A549 (cell line): Measurements from ENCODE around the gene ITGA5. TPM values are rescaled to one million over a fixed set of nuclear protein-coding genes. Genes with fewer than 3 reads are reported as not detected.
A peak's percentile ranks its signal among the peaks of the same experiment; 100 is the strongest.

Source experiments
- ATAC-seq, 2 experiments: fragments of 200-7000 bp in 1 of 2; fragments of >200 bp in 1 of 2; cut with Nextera tagmentation in 1 of 2; cut with Tn5 transposase in 1 of 2; 3 replicates each; pipeline versions ENCODE4 v1.8.0 to v1.9.1; 2018 to 2020; ENCODE audit warnings: mild to moderate bottlenecking in 1 of 2, moderate library complexity in 1 of 2
- CTCF ChIA-PET: fragments of 300-600 bp; sonication (Branson Sonifier 250); formaldehyde crosslinking; extraction: SDS; loops from one replicate; lab custom pipeline; 2021; ENCODE audit warnings: antibody characterized with exemption, inconsistent platforms; lab: Yijun Ruan, JAX
- POLR2A ChIA-PET: fragments of 350-600 bp; formaldehyde crosslinking; extraction: SDS; loops from one replicate; lab custom pipeline; 2021; ENCODE audit warnings: antibody characterized with exemption, inconsistent platforms; lab: Yijun Ruan, JAX
- DNase-seq, 2 experiments: peaks; one replicate each; pipeline versions ENCODE4 v3.0.0 to v3.0.0-alpha.2; 2011 to 2016; ENCODE audit warnings: low read depth in 1 of 2, low spot score in 1 of 2
- FAIRE-seq: peaks from 2 replicates; lab custom pipeline; 2011; peaks lifted over from hg19 to GRCh38; lab: Jason Lieb, UNC
- H3K27ac ChIP-seq, 2 experiments: fragments of >200 bp; sonication (Bioruptor Twin); formaldehyde crosslinking; 3 replicates each; pipeline ENCODE4 v1.5.1; 2016 to 2017
- H3K4me1 ChIP-seq: fragments of >200 bp; sonication (Bioruptor Twin); formaldehyde crosslinking; 3 replicates; pipeline ENCODE4 v1.6.1; 2016
- H3K4me2 ChIP-seq: fragments of >200 bp; sonication (Bioruptor Twin); formaldehyde crosslinking; 3 replicates; pipeline ENCODE4 v1.6.1; 2016
- H3K4me3 ChIP-seq: fragments of >200 bp; sonication (Bioruptor Twin); formaldehyde crosslinking; 3 replicates; pipeline ENCODE4 v1.5.1; 2016
- H3K9me3 ChIP-seq: fragments of >200 bp; sonication (Bioruptor Twin); formaldehyde crosslinking; 3 replicates; pipeline ENCODE4 v1.6.1; 2016
- ESRRA ChIP-seq: fragments of 150-350 bp; IDR thresholded peaks from 2 replicates; pipeline ENCODE4 v1.6.1; 2014; ENCODE audit warnings: mild to moderate bottlenecking, low read length, borderline replicate concordance
- FOSB ChIP-seq: fragments of 250-450 bp; sonication (Bioruptor Pico); IDR thresholded peaks from 2 replicates; pipeline ENCODE4 v1.5.0; 2020; ENCODE audit warnings: mild to moderate bottlenecking, moderate library complexity
- HOXA7 ChIP-seq: fragments of 250-450 bp; sonication (Bioruptor Pico); IDR thresholded peaks from 2 replicates; pipeline ENCODE4 v1.5.0; 2020; ENCODE audit warnings: mild to moderate bottlenecking, moderate library complexity
- JUN ChIP-seq, 2 experiments: fragments of >200 bp; sonication (Bioruptor Twin); formaldehyde crosslinking; IDR thresholded peaks; 2 replicates in 1 of 2; 3 replicates in 1 of 2; pipeline ENCODE4 v1.6.1; 2016 to 2017
- KDM5A ChIP-seq: fragments of 200-600 bp; sonication (generic); IDR thresholded peaks from 2 replicates; pipeline ENCODE4 v1.6.1; 2016; ENCODE audit warnings: antibody characterized with exemption, mild to moderate bottlenecking
- MAZ ChIP-seq: fragments of 150-350 bp; IDR thresholded peaks from 2 replicates; pipeline ENCODE4 v1.6.1; 2014; ENCODE audit warnings: antibody characterized with exemption, low read depth, low read length, borderline replicate concordance
- NR3C1 ChIP-seq: fragments of >200 bp; sonication (Bioruptor Twin); formaldehyde crosslinking; IDR thresholded peaks from 3 replicates; pipeline ENCODE4 v1.6.1; 2017
- RFX5 ChIP-seq: fragments of 450-650 bp; IDR thresholded peaks from 2 replicates; pipeline ENCODE4 v1.7.1; 2014; ENCODE audit warnings: antibody characterized with exemption, mild to moderate bottlenecking, moderate library complexity
- TFCP2L1 ChIP-seq: fragments of 250-450 bp; sonication (Bioruptor Pico); IDR thresholded peaks from 2 replicates; pipeline ENCODE4 v1.5.0; 2021; ENCODE audit warnings: mild to moderate bottlenecking
- TP53 ChIP-seq: fragments of 250-450 bp; sonication (Bioruptor Pico); IDR thresholded peaks from 2 replicates; pipeline ENCODE4 v1.5.0; 2021; ENCODE audit warnings: mild to moderate bottlenecking, moderate library complexity
- ZNF302 ChIP-seq: fragments of 250-450 bp; sonication (Bioruptor Pico); IDR thresholded peaks from 2 replicates; pipeline ENCODE4 v1.9.0; 2021; ENCODE audit warnings: inconsistent platforms, mild to moderate bottlenecking, moderate library complexity
- WGBS: methylation state at CpG from one replicate; pipeline ENCODE4 v1.1.6; 2017; ENCODE audit errors: missing lambda C conversion rate; 5-methylcytosine and 5-hydroxymethylcytosine counted together
- polyA plus RNA-seq, 4 experiments: library from polyadenylated mRNA; depleted of rRNA in 3 of 4; stranded (reverse); fragments of >200 nt; fragmentation: RNase III in 1 of 4; extraction: RNeasy Plus Mini Kit Qiagen cat#74134 plus additional on column Dnase treatment in 1 of 4; gene quantifications; 2 replicates in 3 of 4; 3 replicates in 1 of 4; pipeline ENCODE4 v1.2.3, GENCODE V29; 2011 to 2017
- TF ChIP-seq, protein P1 (sequence below): IDR thresholded peaks from 2 replicates; pipeline ENCODE4 v1.6.1; 2012; ENCODE audit warnings: low read depth, borderline replicate concordance
- TF ChIP-seq, protein P2 (sequence below): IDR thresholded peaks from 2 replicates; pipeline ENCODE4 v1.6.1; 2012

The ITGA5 gene
- polyA plus RNA-seq, 2 of the 4 experiments (the other 2 are of a cell fraction): 27.2 to 31.7 TPM

DNA sequence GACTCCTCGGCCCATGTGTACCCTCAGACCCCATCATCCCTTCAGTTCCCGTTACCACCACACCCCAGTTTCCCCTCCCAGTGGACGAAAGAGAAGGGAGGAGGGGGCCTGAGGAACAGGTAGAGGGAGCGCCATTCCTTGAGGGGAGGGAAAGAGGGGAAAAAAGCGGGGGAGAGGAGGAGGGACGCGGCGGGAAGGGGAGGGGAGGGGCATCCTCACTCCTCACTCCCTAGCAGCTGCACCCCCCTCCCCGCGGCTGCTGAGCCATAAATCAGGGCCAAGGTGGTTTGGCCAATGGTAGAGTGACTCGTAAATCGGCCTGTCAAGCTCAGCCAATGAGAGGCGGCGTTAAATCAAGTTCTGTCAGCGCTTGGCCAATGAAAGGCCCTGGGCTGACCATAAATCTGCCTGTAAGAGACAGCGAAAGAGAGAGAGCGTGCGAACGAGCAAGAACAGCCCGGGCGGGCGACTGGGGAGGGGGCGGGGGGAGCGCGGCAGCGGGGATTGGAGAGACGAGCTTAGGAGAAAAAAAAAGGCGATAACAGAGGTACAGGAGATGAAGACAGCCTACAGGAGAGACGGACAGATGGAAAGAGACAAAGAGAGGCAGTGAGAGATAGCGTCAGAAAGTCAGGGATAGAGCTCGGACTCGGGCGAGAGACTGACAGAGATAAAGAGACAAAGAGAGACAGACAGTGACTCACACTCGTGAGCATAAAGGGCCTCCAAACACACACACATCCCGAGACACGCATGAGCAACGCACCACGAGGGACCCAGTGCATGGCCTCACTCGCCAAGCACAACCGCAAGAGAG is 59.9 kb downstream of the ITGA5 start (continued):
- TF ChIP-seq, protein P1, sequence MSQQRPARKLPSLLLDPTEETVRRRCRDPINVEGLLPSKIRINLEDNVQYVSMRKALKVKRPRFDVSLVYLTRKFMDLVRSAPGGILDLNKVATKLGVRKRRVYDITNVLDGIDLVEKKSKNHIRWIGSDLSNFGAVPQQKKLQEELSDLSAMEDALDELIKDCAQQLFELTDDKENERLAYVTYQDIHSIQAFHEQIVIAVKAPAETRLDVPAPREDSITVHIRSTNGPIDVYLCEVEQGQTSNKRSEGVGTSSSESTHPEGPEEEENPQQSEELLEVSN: 0 out of 2 replicates have a peak, but pooled peaks have one; percentile 7
- TF ChIP-seq FOSB (CRISPR knock-in tag): no peak

DNA sequence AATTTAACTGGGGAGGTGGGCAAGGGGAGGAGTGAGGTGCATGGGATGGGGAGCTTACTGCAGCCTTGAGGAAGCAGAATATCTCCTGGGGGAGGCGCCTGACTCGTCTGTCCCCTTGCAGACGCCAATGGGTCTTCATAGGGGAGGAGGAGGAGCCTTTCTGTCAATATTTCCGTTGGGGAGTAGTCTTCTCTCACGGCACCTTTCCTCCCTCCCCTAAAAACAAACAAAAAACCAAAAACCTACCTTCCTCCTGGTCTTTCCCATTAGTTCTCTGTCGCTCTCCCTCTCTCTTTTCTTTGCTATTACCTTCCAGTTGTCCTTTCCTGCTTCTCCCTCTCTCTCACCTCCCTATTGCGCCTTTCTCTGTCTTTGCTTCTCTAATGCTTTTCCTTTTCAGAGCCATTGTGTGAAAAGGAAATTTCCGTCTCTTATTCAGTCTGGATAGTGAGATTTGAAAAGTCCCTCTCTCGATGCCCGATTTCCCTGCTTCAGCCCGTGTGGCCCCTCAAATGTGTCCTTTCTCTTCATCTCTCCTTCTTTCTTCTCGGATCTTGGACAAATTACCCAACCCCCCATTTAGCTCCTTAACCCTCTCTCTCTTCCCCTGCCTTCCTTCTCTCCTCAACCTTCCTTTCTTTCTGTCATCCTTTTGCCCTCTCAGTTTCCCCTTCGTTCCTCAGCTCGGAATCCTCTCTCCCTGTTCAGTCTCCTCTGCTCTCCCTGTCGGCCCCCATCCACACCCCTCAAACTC is 60.7 kb downstream of the ITGA5 start:
- H3K27ac ChIP-seq: peak overlapping the region; percentile 80 to 87
- FAIRE-seq (no peak), DNase-seq (no peak), ATAC-seq (peak in 1 of 2 experiments; percentile 4; a peak in 1 of 6 replicates)
- H3K4me3 ChIP-seq: peak overlapping the region; percentile 54
- ChIA-PET POLR2A (interaction anchor here (0.6 to 3.4 kb wide), 10 partner anchors 8 to 139 kb away, joined by 3 to 27 read pairs (median 4); partner anchors contain the start of genes CBX5, COPZ1, HNRNPA1 and NFE2), CTCF (interaction anchor here (0.6 to 9.2 kb wide), 20 partner anchors 10 to 350 kb away, joined by 3 to 125 read pairs (median 7); partner anchors contain the start of genes COPZ1 and HOXC8)
- 17% methylated on average over 15 of the region's 15 CpGs for WGBS
- peaks cover 29% of the 10 kb centered on the region for H3K4me1 ChIP-seq
- TF ChIP-seq, protein P2, sequence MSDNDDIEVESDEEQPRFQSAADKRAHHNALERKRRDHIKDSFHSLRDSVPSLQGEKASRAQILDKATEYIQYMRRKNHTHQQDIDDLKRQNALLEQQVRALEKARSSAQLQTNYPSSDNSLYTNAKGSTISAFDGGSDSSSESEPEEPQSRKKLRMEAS: 0 out of 2 replicates have a peak, but pooled peaks have one; percentile 27
- no peak for TF ChIP-seq MAZ
- H3K4me2 ChIP-seq: peak overlapping the region; percentile 89
- H3K9me3 ChIP-seq: no peaks in the 10 kb centered on the region

DNA sequence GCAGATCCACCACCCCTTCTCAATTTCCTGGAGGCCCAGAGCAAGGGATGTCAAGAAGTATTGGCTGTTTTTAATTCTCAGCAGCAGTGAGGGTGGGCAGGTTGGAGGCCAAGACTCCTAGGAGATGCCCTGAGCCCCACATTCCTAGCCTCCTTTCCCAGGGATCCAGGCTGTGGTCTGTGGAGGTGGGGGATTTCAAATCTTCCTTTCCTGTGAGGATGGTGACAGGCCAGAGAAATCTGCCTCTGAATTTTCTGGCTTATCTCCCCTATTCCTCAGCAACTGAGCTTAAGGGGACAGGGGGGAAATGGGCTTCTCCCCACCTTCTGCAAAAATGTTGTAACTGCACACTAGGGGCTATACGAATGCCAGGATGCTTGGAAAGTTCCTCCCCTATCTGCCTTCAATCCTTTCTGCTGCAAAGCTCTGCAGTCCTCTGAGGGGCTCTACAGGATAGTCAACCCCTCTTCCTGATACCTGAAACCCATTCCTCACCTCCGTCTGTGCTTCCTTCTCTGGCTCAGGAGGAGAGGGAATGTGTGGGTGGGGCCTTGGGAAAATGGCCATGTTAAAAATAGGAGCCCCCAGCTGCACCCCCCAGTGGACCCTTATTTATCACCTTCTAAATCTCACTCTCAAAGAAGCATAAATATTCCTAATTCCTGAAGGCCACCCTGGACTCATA is 61.4 kb downstream of the ITGA5 start:
- Histone ChIP-seq H3K27ac (peak overlapping the region; percentile 80 to 87; a peak in 5 of 6 replicates), H3K4me3 (no peak overlapping the region), H3K9me3 (no peaks in the 10 kb centered on the region), H3K4me1 (peaks cover 36% of the 10 kb centered on the region), H3K4me2 (peak overlapping the region; percentile 89)
- ChIA-PET POLR2A (interaction anchor here (0.6 to 3.4 kb wide), 2 partner anchors 78 to 138 kb away, joined by 4 to 27 read pairs; partner anchors contain the start of genes CBX5 and HNRNPA1), CTCF (interaction anchor here (0.6 to 9.2 kb wide), 15 partner anchors 10 to 150 kb away, joined by 3 to 125 read pairs (median 8); partner anchors contain the start of gene COPZ1)
- WGBS: 78% methylated on average over 2 of the region's 2 CpGs
- no peak for TF ChIP-seq KDM5A
- no peak for FAIRE-seq
- DNase-seq: no peak
- no peak for ATAC-seq

DNA sequence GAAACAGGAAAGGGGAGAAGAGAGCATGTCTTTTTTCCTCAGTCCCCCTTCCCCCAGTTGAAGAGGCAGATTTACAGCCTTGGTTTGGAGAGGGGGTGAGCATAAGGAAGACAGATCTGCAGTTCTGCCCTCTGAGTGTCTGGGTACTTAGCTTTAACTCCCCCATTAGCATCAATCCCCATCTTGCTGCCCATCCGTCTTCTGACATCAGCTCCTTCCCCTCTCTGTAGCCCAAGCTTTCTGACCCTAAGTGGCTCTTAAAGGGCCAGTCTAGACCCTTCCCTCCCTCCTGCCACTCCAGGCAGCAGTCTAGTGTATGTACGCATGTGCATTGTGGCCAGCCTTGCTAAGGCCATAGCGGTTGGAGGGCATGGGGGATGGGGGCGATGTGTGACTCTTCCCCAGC is 62.1 kb downstream of the ITGA5 start:
- Histone ChIP-seq H3K4me3 (no peak overlapping the region), H3K4me2 (no peak overlapping the region), H3K27ac (peak overlapping the region in 1 of 2 experiments; percentile 87; a peak in 1 of 6 replicates), H3K9me3 (no peaks in the 10 kb centered on the region), H3K4me1 (peaks cover 40% of the 10 kb centered on the region)
- TF ChIP-seq TFCP2L1 (CRISPR knock-in tag): no peak
- no peak for TF ChIP-seq NR3C1
- TF ChIP-seq HOXA7 (CRISPR knock-in tag): no peak
- TF ChIP-seq FOSB (CRISPR knock-in tag): no peak
- TF ChIP-seq RFX5: no peak
- no peak for TF ChIP-seq TP53 (CRISPR knock-in tag)
- no peak for TF ChIP-seq ESRRA
- ATAC-seq (no peak), FAIRE-seq (no peak), DNase-seq (no peak)
- CTCF ChIA-PET: interaction anchor here (1.2 to 9.2 kb wide), 12 partner anchors 10 to 149 kb away, joined by 4 to 125 read pairs (median 16); partner anchors contain the start of gene COPZ1
- POLR2A ChIA-PET: interaction anchor here (3.4 kb wide), 1 partner anchor 77 kb away, joined by 27 read pairs; the partner anchor contains the start of genes CBX5 and HNRNPA1
- WGBS: 94% methylated on average over 4 of the region's 4 CpGs

DNA sequence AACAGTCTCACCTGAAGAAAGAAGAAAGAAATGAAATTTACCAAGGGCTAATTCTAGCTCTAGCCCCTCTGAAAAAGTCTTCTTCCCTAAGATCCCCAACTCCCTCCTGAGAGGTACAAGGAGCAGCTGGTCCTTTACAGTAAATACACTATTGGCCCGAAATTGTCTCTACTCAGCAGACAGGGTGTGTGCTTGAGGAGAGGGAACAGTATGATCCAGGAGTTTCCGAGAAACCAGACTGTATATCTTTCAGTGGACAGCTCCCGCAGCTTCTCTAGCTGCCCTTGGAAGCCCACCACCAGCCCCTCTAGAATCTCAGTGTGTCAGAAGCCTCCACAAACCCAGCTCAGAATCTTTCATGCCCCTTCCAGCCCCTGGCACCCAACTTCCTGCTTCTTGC is 62.8 kb downstream of the ITGA5 start:
- ChIA-PET CTCF (interaction anchor here (1.2 to 9.2 kb wide), 9 partner anchors 13 to 149 kb away, joined by 3 to 125 read pairs (median 26); partner anchors contain the start of gene COPZ1), POLR2A (no interaction called here)
- H3K9me3 ChIP-seq: no peaks in the 10 kb centered on the region
- no peak overlapping the region for H3K27ac ChIP-seq
- WGBS: 90% methylated on average over 3 of the region's 3 CpGs
- DNase-seq (no peak), FAIRE-seq (no peak), ATAC-seq (no peak)
- no peak overlapping the region for H3K4me3 ChIP-seq
- no peak overlapping the region for H3K4me2 ChIP-seq
- H3K4me1 ChIP-seq: peaks cover 40% of the 10 kb centered on the region
- TF ChIP-seq ZNF302 (CRISPR knock-in tag) (no peak), JUN (IDR thresholded peaks at IDR 0.05) (no peak)
